Gastrocnemius medialis (tissue), 4 donors: ENCODE data around the gene ADAMTSL1. TPM values are rescaled to one million over a fixed set of nuclear protein-coding genes. Genes with fewer than 3 reads are reported as not detected.

Source experiments
- ATAC-seq, 2 donors: fragments of 150-250 bp; one replicate each; pipeline ENCODE4 v1.9.1; 2016
- DNase-seq, 2 donors: peaks; one replicate each; pipeline ENCODE4 v3.0.0-alpha.2; 2019
- H3K27ac ChIP-seq, 4 donors: fragments of 200-600 bp; sonication (generic); 1 replicate in 1 of 4; 2 replicates in 3 of 4; pipeline ENCODE4 v1.5.1; 2016 to 2018; ENCODE audit warnings: mild to moderate bottlenecking in 2 of 4, moderate library complexity in 1 of 4
- H3K27me3 ChIP-seq, 3 donors: fragments of 200-600 bp; sonication (generic) in 2 of 3; 1 replicate in 1 of 3; 2 replicates in 2 of 3; pipeline versions ENCODE4 v1.5.1 to v1.6.0; 2016 to 2019; ENCODE audit warnings: mild to moderate bottlenecking in 1 of 3, moderate library complexity in 1 of 3
- H3K36me3 ChIP-seq, 2 donors: fragments of 200-600 bp; sonication (generic) in 1 of 2; one replicate each; pipeline ENCODE4 v1.5.1; 2017 to 2018
- H3K4me1 ChIP-seq, 2 donors: fragments of 200-600 bp; sonication (generic) in 1 of 2; one replicate each; pipeline ENCODE4 v1.5.1; 2016 to 2017; ENCODE audit warnings: mild to moderate bottlenecking in 2 of 2
- H3K4me3 ChIP-seq, 4 donors: fragments of 200-600 bp; sonication (generic) in 3 of 4; 1 replicate in 1 of 4; 2 replicates in 3 of 4; pipeline ENCODE4 v1.5.1; 2016 to 2019; ENCODE audit warnings: mild to moderate bottlenecking in 2 of 4
- H3K9me3 ChIP-seq, 3 donors: fragments of 200-600 bp; sonication (generic) in 2 of 3; 1 replicate in 1 of 3; 2 replicates in 2 of 3; pipeline ENCODE4 v1.5.1; 2016 to 2019
- CTCF ChIP-seq, 5 experiments: fragments of 450-650 bp in 3 of 5; fragments of 200-600 bp in 2 of 5; sonication (generic) in 2 of 5; IDR thresholded peaks in 4 of 5; conservative IDR thresholded peaks in 1 of 5; 1 replicate in 4 of 5; 2 replicates in 1 of 5; pipeline ENCODE4 v1.5.1; 2016 to 2019; ENCODE audit warnings: antibody characterized with exemption in 5 of 5, mild to moderate bottlenecking in 3 of 5, moderate library complexity in 3 of 5
- POLR2A ChIP-seq, 2 donors: fragments of 450-650 bp; IDR thresholded peaks; one replicate each; pipeline ENCODE4 v1.6.1; 2017; ENCODE audit warnings: antibody characterized with exemption in 2 of 2, mild to moderate bottlenecking in 2 of 2, moderate library complexity in 2 of 2
- in situ Hi-C, 4 donors: fragments of 200-750 bp; cut with MboI; loops; one replicate each; pipeline versions ENCODE4 v1.15.0 to v1.8.0; 2017; ENCODE audit warnings: low sequenced_read_pairs in 4 of 4
- intact Hi-C: fragments of 100-400 bp; cut with DNase I; formaldehyde crosslinking; loops from one replicate; pipeline ENCODE4 v1.15.1; 2023; ENCODE audit warnings: low total_unique reads
- total RNA-seq, 4 donors: library from RNA; depleted of rRNA; stranded (reverse); fragments of >200 nt; gene quantifications; one replicate each; pipeline versions ENCODE4 v1.1.0 to v1.2.3, GENCODE V29; 2016

ADAMTSL1 gene
- total RNA-seq, 4 donors from 2014 or later = 0.05 to 0.58 (median 0.28) TPM

GRCh38 chr9:18810581-18810980 is 336.6 kb downstream of the ADAMTSL1 start:
- Histone ChIP-seq H3K4me3 (no peak overlapping the region), H3K27me3 (no peaks in the 10 kb centered on the region), H3K4me1 (no peaks in the 10 kb centered on the region), H3K9me3 (no peaks in the 10 kb centered on the region), H3K27ac (no peak overlapping the region), H3K36me3 (no peaks in the 10 kb centered on the region)
- ATAC-seq = no peak
- no peak for TF ChIP-seq POLR2A (IDR thresholded peaks at IDR 0.05)
- no peak for TF ChIP-seq CTCF (IDR thresholded peaks at IDR 0.05 in 4 of 5, conservative IDR thresholded peaks at IDR 0.05 in 1 of 5)
- in situ Hi-C loops (no loop called here), intact Hi-C loops (no loop called here)
- no peak for DNase-seq

GRCh38 chr9:18811171-18811570 is 337.2 kb downstream of the ADAMTSL1 start:
- Histone ChIP-seq H3K4me1 (no peaks in the 10 kb centered on the region), H3K9me3 (no peaks in the 10 kb centered on the region), H3K36me3 (no peaks in the 10 kb centered on the region), H3K27ac (no peak overlapping the region), H3K4me3 (no peak overlapping the region), H3K27me3 (no peaks in the 10 kb centered on the region)
- ATAC-seq (no peak), DNase-seq (no peak)
- TF ChIP-seq POLR2A (IDR thresholded peaks at IDR 0.05) = no peak
- no peak for TF ChIP-seq CTCF (IDR thresholded peaks at IDR 0.05 in 4 of 5, conservative IDR thresholded peaks at IDR 0.05 in 1 of 5)
- in situ Hi-C loops = no loop called here
- intact Hi-C loops = no loop called here

GRCh38 chr9:18819418-18819817 is 345.5 kb downstream of the ADAMTSL1 start:
- in situ Hi-C loops (no loop called here), intact Hi-C loops (no loop called here)
- Histone ChIP-seq H3K27ac (no peak overlapping the region), H3K4me1 (no peaks in the 10 kb centered on the region), H3K4me3 (no peak overlapping the region), H3K36me3 (no peaks in the 10 kb centered on the region), H3K27me3 (no peaks in the 10 kb centered on the region), H3K9me3 (no peaks in the 10 kb centered on the region)
- DNase-seq = no peak
- ATAC-seq = no peak
- no peak for TF ChIP-seq CTCF (IDR thresholded peaks at IDR 0.05 in 4 of 5, conservative IDR thresholded peaks at IDR 0.05 in 1 of 5)
- TF ChIP-seq POLR2A (IDR thresholded peaks at IDR 0.05) = no peak

- in situ Hi-C loops (no loop called here), intact Hi-C loops (no loop called here)
- no peak for DNase-seq
- no peaks in the 10 kb centered on the region for H3K9me3 ChIP-seq
- no peaks in the 10 kb centered on the region for H3K27me3 ChIP-seq
- TF ChIP-seq POLR2A (IDR thresholded peaks at IDR 0.05) (no peak), CTCF (IDR thresholded peaks at IDR 0.05 in 4 of 5, conservative IDR thresholded peaks at IDR 0.05 in 1 of 5) (no peak)
- no peaks in the 10 kb centered on the region for H3K36me3 ChIP-seq
- H3K4me1 ChIP-seq = peaks cover 3 to 7% of the 10 kb centered on the region in 2 donors
- H3K4me3 ChIP-seq = no peak overlapping the region
- ATAC-seq = no peak
- H3K27ac ChIP-seq = no peak overlapping the region
Observed at GRCh38 chr9:18820566-18821095, 346.7 kb downstream of the ADAMTSL1 start.

- intact Hi-C loops (no loop called here), in situ Hi-C loops (no loop called here)
- DNase-seq = no peak
- Histone ChIP-seq H3K36me3 (no peaks in the 10 kb centered on the region), H3K27me3 (no peaks in the 10 kb centered on the region), H3K27ac (no peak overlapping the region), H3K4me3 (no peak overlapping the region), H3K9me3 (no peaks in the 10 kb centered on the region), H3K4me1 (peaks cover 3 to 7% of the 10 kb centered on the region in 2 donors)
- no peak for ATAC-seq
- no peak for TF ChIP-seq CTCF (IDR thresholded peaks at IDR 0.05 in 4 of 5, conservative IDR thresholded peaks at IDR 0.05 in 1 of 5)
- TF ChIP-seq POLR2A (IDR thresholded peaks at IDR 0.05) = no peak
Observed at GRCh38 chr9:18821788-18822187, 347.8 kb downstream of the ADAMTSL1 start.
